GM19099 (cell line): ENCODE measurements around the gene SLC28A3.

Source experiments
- POLR2A ChIP-seq: IDR thresholded peaks from 3 replicates; pipeline ENCODE4 v1.6.1; 2011; ENCODE audit warnings: low read depth; ENCODE audit not compliant: insufficient read length; ENCODE audit errors: extremely low read depth

Gene SLC28A3

GRCh38 chr9:84340535-84340934 lies at the start of gene SLC28A3:
Gene SLC28A3, minus strand, starts transcription at chr9:84340758. Its CDS starts 125 bp downstream, at chr9:84340633.
- no peak for TF ChIP-seq POLR2A

DNA sequence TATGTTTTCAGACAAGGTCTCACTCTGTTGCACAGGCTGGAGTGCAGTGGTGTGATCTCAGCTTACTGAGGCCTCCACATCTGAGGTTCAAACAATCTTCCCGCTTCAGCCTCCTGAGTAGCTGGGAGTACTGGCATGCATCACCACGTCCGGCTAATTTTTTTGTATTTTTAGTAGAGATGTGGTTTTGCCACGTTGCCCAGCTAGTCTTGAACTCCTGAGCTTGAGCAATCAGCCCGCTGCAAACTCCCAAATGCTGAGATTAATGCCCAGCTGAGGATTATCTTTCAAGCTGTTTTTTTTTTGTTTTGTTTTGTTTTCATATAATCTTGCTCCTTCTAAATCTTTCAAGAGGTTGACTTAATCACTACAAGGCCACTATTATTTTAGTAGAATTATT lies 47.3 kb upstream of the SLC28A3 start:
- no peak for TF ChIP-seq POLR2A

DNA sequence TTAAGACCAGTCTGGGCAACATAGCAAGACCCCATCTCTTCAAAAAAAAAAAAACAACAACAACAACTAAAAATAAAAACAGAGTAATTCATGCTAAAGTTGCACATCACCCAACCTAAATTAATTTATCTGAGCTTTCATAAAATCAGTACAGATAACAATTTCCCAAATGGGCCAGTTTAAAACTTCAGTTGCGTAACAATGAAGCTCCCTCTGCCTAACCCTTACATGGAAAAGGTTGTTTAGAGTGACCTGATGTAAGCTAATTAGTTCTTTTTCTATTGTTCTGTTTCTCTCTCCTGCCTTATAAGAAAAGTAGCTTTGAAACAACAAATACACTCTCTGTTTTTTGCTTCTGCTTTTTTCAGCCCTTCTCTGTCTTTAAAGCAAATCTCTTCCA lies 46.2 kb upstream of the SLC28A3 start:
- no peak for TF ChIP-seq POLR2A

GRCh38 chr9:84385386-84386040 lies 45.0 kb upstream of the SLC28A3 start:
- no peak for TF ChIP-seq POLR2A

DNA sequence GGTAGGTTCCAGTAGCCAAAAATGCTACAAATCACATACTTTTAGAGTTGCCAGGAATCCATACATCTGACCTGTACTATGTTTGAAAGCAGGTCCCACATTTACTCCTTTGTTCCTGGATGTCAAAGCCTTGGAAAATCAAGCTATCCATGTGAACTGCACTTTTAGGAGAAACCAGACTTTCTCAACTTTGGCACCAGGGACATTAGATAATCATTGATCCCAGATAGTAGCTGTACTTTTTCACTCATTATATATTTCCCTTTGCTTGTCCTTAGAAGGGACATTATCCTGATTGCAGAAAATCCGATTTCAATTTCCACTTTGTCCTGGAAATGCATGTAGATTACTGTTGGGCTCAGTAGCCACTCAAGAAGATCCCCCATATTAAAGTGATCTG lies 44.1 kb upstream of the SLC28A3 start:
- TF ChIP-seq POLR2A: no peak

- no peak for TF ChIP-seq POLR2A
Measured at GRCh38 chr9:84383178-84383577, 42.6 kb upstream of the SLC28A3 start.

DNA sequence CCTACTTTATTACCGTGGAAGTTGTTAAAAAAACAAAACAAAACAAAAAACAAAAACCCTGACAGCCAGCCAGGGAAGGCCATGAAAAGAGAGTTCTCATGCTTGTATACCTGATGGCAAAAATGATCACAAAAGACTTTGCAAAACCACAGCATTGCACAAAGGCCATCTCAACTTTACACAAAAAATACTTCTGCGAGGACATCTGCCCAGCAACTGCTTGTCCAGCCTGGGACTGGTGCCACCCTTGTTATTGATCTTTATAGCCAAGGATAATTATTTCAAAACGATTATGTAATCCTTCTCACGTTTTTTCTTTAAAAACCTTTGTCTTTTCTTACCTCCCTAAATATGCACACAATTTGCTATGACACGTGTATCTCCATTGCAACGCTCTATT lies 42.2 kb upstream of the SLC28A3 start:
- TF ChIP-seq POLR2A: no peak

GRCh38 chr9:84381508-84381907 lies 41.0 kb upstream of the SLC28A3 start:
- TF ChIP-seq POLR2A: no peak

DNA sequence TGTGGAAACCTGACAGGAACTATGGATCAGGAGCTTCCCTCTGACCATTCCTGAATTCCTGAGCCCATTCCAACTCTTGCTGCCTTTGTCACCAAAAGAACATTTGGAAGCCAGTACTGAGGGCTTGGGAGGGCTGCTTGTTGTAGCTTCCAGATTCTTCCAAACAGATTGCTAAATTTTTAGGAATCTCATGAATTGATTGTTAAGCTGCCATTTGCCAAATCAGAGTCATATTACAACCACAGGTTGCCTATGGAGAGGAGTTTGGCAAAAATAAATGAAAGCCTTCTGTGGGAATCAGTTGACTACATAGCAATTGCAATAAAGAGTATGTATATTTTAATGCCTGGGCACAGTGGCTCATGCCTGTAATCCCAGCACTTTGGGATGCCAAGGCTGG lies 39.2 kb upstream of the SLC28A3 start:
- no peak for TF ChIP-seq POLR2A

- TF ChIP-seq POLR2A: no peak
Measured at GRCh38 chr9:84375954-84376353, 35.4 kb upstream of the SLC28A3 start.

- no peak for TF ChIP-seq POLR2A
Measured at GRCh38 chr9:84374516-84374915, 34.0 kb upstream of the SLC28A3 start.

- TF ChIP-seq POLR2A: no peak
Measured at GRCh38 chr9:84374013-84374412, 33.5 kb upstream of the SLC28A3 start.

GRCh38 chr9:84371737-84372136 lies 31.2 kb upstream of the SLC28A3 start:
- no peak for TF ChIP-seq POLR2A

GRCh38 chr9:84368601-84369000 lies 28.0 kb upstream of the SLC28A3 start:
- TF ChIP-seq POLR2A: no peak

DNA sequence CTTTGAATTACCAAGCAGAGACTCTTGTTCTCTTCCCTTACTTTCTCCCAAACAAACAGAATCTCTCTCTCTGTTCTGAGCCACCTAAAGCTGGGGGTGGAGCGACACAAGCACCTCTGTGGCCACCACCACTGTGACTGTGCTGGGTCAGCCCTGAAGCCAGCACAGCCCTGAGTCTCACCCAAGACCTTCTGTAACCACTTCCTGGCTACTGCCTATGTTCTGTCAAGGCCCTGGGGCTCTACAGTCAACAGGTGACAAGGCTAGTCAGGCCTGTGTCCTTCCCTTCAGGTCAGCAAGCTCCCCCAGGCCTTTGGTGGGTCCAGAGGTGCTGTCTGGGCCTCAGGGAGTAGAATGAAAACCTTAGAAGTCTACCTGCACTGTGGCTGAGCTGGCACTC lies 26.1 kb upstream of the SLC28A3 start:
- TF ChIP-seq POLR2A: no peak

DNA sequence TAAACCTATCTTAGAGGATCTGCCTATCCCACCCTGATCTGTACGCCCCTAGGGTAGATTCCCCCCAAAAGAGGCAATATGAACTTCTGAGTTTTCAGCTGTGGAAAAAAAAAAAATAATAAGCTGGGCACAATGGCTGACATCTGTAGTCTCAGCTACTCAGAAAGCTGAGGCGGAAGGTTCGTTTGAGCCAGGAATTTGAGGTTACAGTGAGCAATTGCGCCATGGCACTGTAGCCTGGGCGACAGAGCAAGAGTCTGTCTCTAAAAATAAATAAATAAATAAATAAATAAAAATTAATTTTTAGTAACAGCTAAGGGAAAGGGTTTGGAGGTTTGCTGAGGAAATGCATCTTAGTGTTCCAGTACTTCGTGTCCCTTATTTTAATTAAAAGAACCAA lies 21.1 kb upstream of the SLC28A3 start:
- no peak for TF ChIP-seq POLR2A

DNA sequence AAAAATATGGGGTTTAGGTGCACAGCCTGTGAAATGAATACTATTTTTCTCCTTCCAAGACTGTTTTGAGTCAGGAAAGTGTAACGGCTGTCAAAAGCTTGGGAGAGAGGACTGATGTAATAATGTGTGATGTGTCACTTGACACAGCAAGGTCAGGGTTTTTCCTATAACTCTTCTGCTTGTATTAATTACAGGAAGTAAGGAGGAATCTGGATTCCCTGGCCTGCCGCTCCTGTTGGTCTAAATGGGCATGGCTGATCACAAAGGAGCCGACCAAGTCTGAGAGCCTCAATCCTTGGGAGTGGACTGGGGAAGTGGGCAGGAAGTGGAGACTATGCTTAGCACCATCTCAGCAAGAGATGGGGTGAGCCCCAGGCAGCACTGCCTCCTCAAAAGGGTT lies 16.7 kb upstream of the SLC28A3 start:
- TF ChIP-seq POLR2A: no peak
